Activated CD4-positive, alpha-beta memory T cell treated with anti-CD3 and anti-CD28 coated beads, Interleukin-2, amount 10 ng/mL, durations not matched to agents 7 days and 5 days (primary cell): Measurements from ENCODE around the gene DUSP19. TPM values are rescaled to one million over a fixed set of nuclear protein-coding genes. Genes with fewer than 3 reads are reported as not detected.
"Not testable (repeated sequence)": the region's sequence is repeated elsewhere in the genome, so short reads cannot be mapped to it uniquely, and the experiment has no call there.

Experiments used
- CTCF ChIA-PET: fragments of 350-600 bp; sonication (Branson Sonifier 250); formaldehyde crosslinking; loops from one replicate; lab custom pipeline; 2021; ENCODE audit warnings: antibody characterized with exemption, inconsistent platforms; lab: Charles Lee
- POLR2A ChIA-PET: fragments of 350-600 bp; sonication (Branson Sonifier 250); formaldehyde crosslinking; loops from one replicate; lab custom pipeline; 2021; ENCODE audit warnings: antibody characterized with exemption; lab: Charles Lee
- DNase-seq: peaks from one replicate; pipeline ENCODE4 v3.0.0-alpha.2; 2020
- H3K27ac Mint-ChIP-seq: one replicate; pipeline ENCODE4 v1.8.0; 2021; ENCODE audit warnings: mild to moderate bottlenecking, mixed read lengths
- H3K27me3 Mint-ChIP-seq: one replicate; pipeline ENCODE4 v1.8.0; 2021; ENCODE audit warnings: mixed read lengths
- H3K36me3 Mint-ChIP-seq: one replicate; pipeline ENCODE4 v1.8.0; 2021; ENCODE audit warnings: low read depth, mixed read lengths
- H3K4me1 Mint-ChIP-seq: one replicate; pipeline ENCODE4 v1.8.0; 2021; ENCODE audit warnings: mixed read lengths
- H3K4me3 Mint-ChIP-seq: one replicate; pipeline ENCODE4 v1.8.0; 2021; ENCODE audit warnings: mild to moderate bottlenecking, mixed read lengths
- H3K9me3 Mint-ChIP-seq: one replicate; pipeline ENCODE4 v1.8.0; 2021; ENCODE audit warnings: mixed read lengths
- total RNA-seq, 2 experiments: library from RNA; stranded (reverse); gene quantifications; one replicate each; pipeline ENCODE4 v1.2.3, GENCODE V29; 2021

Gene DUSP19
- total RNA-seq, 2 experiments from 2014 or later = 0.93 to 1.1 TPM

- H3K4me1 Mint-ChIP-seq = peaks cover 25% of the 10 kb centered on the region
- peaks cover 70% of the 10 kb centered on the region for H3K27me3 Mint-ChIP-seq
- no peaks in the 10 kb centered on the region for H3K36me3 Mint-ChIP-seq
- ChIA-PET CTCF (no interaction called here), POLR2A (no interaction called here)
- H3K27ac Mint-ChIP-seq = no peak overlapping the region
- no peaks in the 10 kb centered on the region for H3K9me3 Mint-ChIP-seq
- DNase-seq = no peak
- no peak overlapping the region for H3K4me3 Mint-ChIP-seq
Observed at GRCh38 chr2:183040604-183041003, 37.9 kb upstream of the DUSP19 start.

- H3K9me3 Mint-ChIP-seq, DNase-seq, H3K4me3 Mint-ChIP-seq, H3K36me3 Mint-ChIP-seq, H3K27ac Mint-ChIP-seq, CTCF ChIA-PET, POLR2A ChIA-PET, H3K4me1 Mint-ChIP-seq: not testable (repeated sequence)
- peaks cover 58% of the 10 kb centered on the region for H3K27me3 Mint-ChIP-seq
Observed at GRCh38 chr2:183043580-183043979, 35.0 kb upstream of the DUSP19 start.

GRCh38 chr2:183047486-183048125 lies 30.9 kb upstream of the DUSP19 start:
- H3K4me3 Mint-ChIP-seq, DNase-seq, H3K9me3 Mint-ChIP-seq, H3K36me3 Mint-ChIP-seq, POLR2A ChIA-PET, H3K27ac Mint-ChIP-seq, CTCF ChIA-PET, H3K4me1 Mint-ChIP-seq: not testable (repeated sequence)
- H3K27me3 Mint-ChIP-seq = peaks cover 27% of the 10 kb centered on the region

DNA sequence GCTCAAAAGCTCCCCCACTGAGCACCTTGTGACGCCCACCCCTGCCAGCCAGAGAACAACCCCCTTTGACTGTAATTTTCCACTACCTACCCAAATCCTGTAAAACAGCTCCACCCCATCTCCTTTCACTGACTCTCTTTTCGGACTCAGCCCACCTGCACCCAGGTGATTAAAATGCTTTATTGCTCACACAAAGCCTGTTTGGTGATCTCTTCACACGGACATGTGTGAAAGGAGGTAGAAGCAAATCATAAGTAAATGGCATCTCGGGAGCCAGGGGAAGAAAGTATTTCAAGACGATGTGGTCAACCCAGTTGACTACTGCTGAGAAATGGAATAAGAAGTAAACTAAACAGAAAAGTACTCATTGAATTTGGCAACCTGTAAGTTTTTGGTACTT lies 29.1 kb upstream of the DUSP19 start:
- DNase-seq = no peak
- Mint-ChIP-seq H3K27ac (no peak overlapping the region), H3K4me1 (no peaks in the 10 kb centered on the region), H3K9me3 (no peaks in the 10 kb centered on the region), H3K27me3 (peaks cover 27% of the 10 kb centered on the region), H3K4me3 (no peak overlapping the region), H3K36me3 (no peaks in the 10 kb centered on the region)
- CTCF ChIA-PET = no interaction called here
- POLR2A ChIA-PET = no interaction called here

DNA sequence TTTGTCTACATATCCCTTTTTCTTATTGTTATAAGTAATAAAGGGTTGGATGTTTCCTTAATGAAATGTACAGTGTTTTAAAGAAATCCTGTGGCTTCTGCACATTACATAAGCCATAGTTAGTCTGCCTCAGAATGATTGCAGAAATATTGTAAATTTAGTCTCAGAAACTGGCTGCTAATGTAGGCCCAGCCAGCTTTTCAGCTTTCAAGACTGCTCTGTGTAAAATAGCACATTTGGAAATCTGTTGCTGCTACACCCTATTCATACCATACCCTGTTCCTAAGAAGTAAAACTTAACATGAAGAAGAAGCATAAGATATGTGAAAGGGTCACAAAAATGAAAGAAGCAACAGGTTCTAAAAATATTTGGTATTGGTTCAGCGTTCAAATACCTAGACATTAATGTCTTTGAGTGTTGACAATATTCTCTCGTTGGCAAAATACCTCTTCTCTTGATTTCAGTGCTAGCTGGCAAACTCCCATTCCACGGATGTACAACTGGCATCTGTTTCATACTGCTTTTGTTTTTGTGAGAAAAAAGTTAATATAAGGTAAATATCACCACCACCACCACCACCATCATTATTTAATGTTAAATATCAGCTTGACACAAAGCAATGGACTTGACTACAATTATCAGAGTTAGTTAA lies 21.1 kb upstream of the DUSP19 start:
- Mint-ChIP-seq H3K27ac (no peak overlapping the region), H3K4me1 (peaks cover 4% of the 10 kb centered on the region), H3K27me3 (peaks cover 20% of the 10 kb centered on the region), H3K4me3 (no peak overlapping the region), H3K9me3 (no peaks in the 10 kb centered on the region), H3K36me3 (no peaks in the 10 kb centered on the region)
- ChIA-PET CTCF (interaction anchor here (0.7 kb wide), 1 partner anchor 61 kb away, joined by 3 read pairs; no protein-coding TSS in a partner anchor), POLR2A (no interaction called here)
- no peak for DNase-seq

DNA sequence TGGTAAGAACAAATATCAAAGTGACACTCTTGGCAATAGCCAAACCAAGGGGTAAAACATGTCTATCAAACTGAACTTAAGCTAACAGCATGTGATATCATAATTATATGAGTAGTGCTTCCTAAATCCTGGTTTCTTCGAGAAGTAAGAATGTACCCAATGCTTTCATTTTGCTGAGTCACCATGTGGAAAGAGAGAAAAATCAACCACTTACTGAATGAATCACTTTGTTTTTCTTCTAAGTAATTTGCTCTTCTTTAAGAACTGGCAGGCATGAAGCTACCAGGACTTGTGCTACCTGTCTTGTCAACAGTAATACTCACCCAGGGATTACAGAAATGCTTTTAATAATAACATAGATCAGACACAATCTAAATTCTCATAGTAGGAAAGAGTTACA lies 19.0 kb upstream of the DUSP19 start:
- H3K27ac Mint-ChIP-seq = no peak overlapping the region
- H3K9me3 Mint-ChIP-seq = no peaks in the 10 kb centered on the region
- H3K4me1 Mint-ChIP-seq = peaks cover 4% of the 10 kb centered on the region
- CTCF ChIA-PET = no interaction called here
- no peaks in the 10 kb centered on the region for H3K36me3 Mint-ChIP-seq
- POLR2A ChIA-PET = no interaction called here
- peaks cover 13% of the 10 kb centered on the region for H3K27me3 Mint-ChIP-seq
- no peak for DNase-seq
- no peak overlapping the region for H3K4me3 Mint-ChIP-seq

DNA sequence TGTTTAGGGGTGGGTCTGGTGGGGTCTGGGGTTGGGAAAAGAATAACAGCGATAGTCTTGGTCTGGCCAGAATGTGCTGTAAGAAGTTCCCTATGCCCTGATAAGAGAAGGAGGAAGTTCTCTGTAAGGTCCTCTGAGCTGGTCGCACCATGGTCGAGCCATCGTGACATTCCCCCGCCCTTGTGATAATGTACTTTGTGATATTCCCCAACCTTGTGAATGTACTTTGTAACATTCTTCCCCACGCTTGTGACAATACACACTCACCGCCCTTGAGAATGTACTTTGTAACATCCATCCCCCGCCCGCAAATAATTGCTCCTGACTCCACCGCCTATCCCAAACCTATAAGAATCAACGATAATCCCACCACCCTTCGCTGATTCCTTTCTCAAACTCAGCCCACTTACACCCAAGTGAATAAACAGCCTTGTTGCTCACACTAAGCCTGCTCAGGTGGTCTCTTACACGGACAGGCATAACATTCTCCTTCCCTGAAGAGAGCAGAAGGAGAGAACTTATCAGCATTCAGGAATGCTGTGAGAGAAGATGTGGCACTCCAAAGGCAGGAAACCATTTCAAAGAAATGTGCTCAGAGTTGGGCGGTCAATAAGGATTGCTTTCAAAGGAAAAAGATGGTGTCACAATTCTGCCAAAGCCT lies 17.8 kb upstream of the DUSP19 start:
- CTCF ChIA-PET = no interaction called here
- POLR2A ChIA-PET = no interaction called here

GRCh38 chr2:183063083-183063482 lies 15.5 kb upstream of the DUSP19 start:
- H3K36me3 Mint-ChIP-seq = no peaks in the 10 kb centered on the region
- H3K27me3 Mint-ChIP-seq = peaks cover 13% of the 10 kb centered on the region
- POLR2A ChIA-PET = no interaction called here
- DNase-seq = no peak
- CTCF ChIA-PET = no interaction called here
- H3K4me3 Mint-ChIP-seq = no peak overlapping the region
- H3K27ac Mint-ChIP-seq = no peak overlapping the region
- peaks cover 4% of the 10 kb centered on the region for H3K4me1 Mint-ChIP-seq
- H3K9me3 Mint-ChIP-seq = no peaks in the 10 kb centered on the region

More for the DNA sequence above, 17.8 kb upstream of the DUSP19 start:
- Mint-ChIP-seq H3K4me1 (peaks cover 4% of the 10 kb centered on the region), H3K27me3 (peaks cover 12% of the 10 kb centered on the region), H3K27ac (no peak overlapping the region), H3K9me3 (no peaks in the 10 kb centered on the region), H3K4me3 (no peak overlapping the region), H3K36me3 (no peaks in the 10 kb centered on the region)
- no peak for DNase-seq

DNA sequence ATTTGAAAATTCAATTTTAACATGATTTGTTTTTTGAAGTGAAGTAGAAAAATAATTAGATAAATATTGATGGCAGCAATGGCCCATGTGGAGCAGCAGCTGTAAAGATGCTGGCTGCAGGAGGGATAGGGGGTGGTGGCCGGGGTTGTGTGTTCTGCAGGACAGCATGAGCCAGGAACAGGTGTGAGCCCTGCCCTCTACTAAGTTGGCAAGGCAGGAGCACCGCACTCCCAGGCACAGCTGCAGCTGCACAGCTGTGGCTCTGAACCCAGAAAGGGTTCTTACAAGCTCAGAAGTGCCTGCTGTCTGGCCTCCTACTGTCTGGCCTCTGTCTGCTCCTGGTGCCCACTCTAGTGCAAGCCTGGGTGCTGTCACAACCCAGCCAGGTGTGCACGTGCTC lies 10.0 kb upstream of the DUSP19 start:
- no peak overlapping the region for H3K4me3 Mint-ChIP-seq
- H3K36me3 Mint-ChIP-seq = no peaks in the 10 kb centered on the region
- POLR2A ChIA-PET = interaction anchor here (1.0 kb wide), 1 partner anchor 10 kb away, joined by 4 read pairs; the partner anchor contains the start of gene DUSP19
- peaks cover 6% of the 10 kb centered on the region for H3K27me3 Mint-ChIP-seq
- no peak overlapping the region for H3K27ac Mint-ChIP-seq
- no peaks in the 10 kb centered on the region for H3K9me3 Mint-ChIP-seq
- CTCF ChIA-PET = no interaction called here
- no peaks in the 10 kb centered on the region for H3K4me1 Mint-ChIP-seq
- DNase-seq = no peak

DNA sequence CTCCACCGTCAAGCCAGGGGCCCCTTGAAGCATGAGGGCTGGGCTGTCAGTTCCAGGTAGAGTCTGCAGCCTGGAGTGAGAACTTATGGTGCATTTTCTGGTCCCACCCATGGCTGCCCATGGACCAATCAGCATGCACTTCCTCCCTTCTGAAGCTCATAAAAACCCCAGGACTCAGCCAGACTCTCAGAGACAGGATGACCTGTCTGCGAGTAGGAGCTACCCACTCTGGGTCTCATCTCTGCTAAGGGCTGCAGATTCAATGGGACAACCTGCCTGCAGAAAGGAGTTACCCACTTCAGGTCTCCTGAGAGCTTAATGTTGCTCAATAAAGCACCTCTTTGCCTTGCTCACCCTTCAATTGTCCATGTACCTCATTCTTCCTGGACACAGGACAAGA lies 9.4 kb upstream of the DUSP19 start:
- CTCF ChIA-PET = no interaction called here
- Mint-ChIP-seq H3K36me3 (no peaks in the 10 kb centered on the region), H3K4me1 (no peaks in the 10 kb centered on the region), H3K27me3 (peaks cover 6% of the 10 kb centered on the region), H3K27ac (no peak overlapping the region), H3K4me3 (no peak overlapping the region), H3K9me3 (no peaks in the 10 kb centered on the region)
- POLR2A ChIA-PET = interaction anchor here (1.0 kb wide), 1 partner anchor 10 kb away, joined by 4 read pairs; the partner anchor contains the start of gene DUSP19
- no peak for DNase-seq

DNA sequence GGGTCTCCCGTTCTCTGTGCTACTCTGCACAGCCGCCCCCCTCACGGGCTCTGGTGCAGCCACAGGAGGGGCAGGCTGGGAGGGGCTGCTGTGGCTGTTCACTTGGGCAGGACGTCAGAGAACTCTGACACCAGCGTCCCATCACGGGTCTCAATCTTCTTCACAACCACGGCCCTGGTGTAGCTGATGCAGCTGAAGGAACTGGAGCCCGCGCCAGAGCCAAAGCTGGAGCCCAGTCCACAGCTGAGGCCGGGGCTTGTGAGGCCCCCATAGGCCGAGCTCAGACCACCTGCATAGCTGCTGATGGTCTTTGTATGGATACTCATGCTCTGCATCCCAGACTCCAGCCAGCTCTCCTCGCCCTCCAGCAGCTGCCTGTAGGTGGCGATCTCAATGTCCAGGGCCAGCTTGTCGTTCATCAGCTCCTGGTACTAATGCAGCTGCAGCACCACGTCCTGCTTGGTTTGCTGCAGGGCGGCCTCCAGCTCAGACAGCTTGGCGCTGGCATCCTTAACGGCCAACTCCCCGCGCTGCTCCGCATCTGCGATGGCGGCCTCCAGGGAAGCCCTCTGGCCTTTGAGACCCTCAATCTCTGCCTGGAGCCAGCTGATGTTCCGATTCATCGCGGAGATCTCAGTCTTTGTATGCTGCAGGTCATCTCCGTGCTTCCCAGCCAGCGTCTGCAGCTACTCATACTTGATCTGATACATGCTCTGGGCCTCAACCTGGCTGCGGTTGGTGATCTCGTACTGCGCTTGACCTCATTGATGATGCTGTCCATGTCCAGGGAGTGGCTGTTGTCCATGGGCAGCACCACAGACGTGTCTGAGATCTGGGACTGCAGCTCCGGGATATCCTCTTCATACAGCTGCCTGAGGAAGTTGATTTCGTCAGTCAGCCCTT lies 7.4 kb upstream of the DUSP19 start:
- H3K27me3 Mint-ChIP-seq = peaks cover 4% of the 10 kb centered on the region
- ChIA-PET CTCF (no interaction called here), POLR2A (no interaction called here)
- no peak for DNase-seq
- H3K27ac Mint-ChIP-seq = no peak overlapping the region
- no peaks in the 10 kb centered on the region for H3K9me3 Mint-ChIP-seq
- no peak overlapping the region for H3K4me3 Mint-ChIP-seq
- no peaks in the 10 kb centered on the region for H3K36me3 Mint-ChIP-seq
- no peaks in the 10 kb centered on the region for H3K4me1 Mint-ChIP-seq

GRCh38 chr2:183072177-183072576 lies 6.4 kb upstream of the DUSP19 start:
- Mint-ChIP-seq H3K27me3 (no peaks in the 10 kb centered on the region), H3K36me3 (no peaks in the 10 kb centered on the region), H3K4me1 (no peaks in the 10 kb centered on the region), H3K27ac (no peak overlapping the region), H3K4me3 (no peak overlapping the region), H3K9me3 (no peaks in the 10 kb centered on the region)
- no peak for DNase-seq
- ChIA-PET CTCF (no interaction called here), POLR2A (no interaction called here)

- Mint-ChIP-seq H3K4me1 (peaks cover 13% of the 10 kb centered on the region), H3K9me3 (no peaks in the 10 kb centered on the region), H3K27me3 (no peaks in the 10 kb centered on the region), H3K36me3 (no peaks in the 10 kb centered on the region), H3K27ac (no peak overlapping the region), H3K4me3 (peak overlapping the region; percentile 77)
- no peak for DNase-seq
- CTCF ChIA-PET = interaction anchor here (1.3 kb wide), 1 partner anchor 411 kb away, joined by 3 read pairs; no protein-coding TSS in a partner anchor
- POLR2A ChIA-PET = interaction anchor here (1.4 kb wide), 1 partner anchor 40 kb away, joined by 3 read pairs; the partner anchor contains the start of gene NCKAP1
Observed at GRCh38 chr2:183078163-183078463, 434 bp upstream of the DUSP19 start.
